ENCODE data around the gene PSMB3.

The PSMB3 gene

GRCh38 chr17:38796451-38797157 lies 44.1 kb downstream of the PSMB3 start:
- no peak for DNase-seq (ENCODE audit: low read depth in 2 of 2)

DNA sequence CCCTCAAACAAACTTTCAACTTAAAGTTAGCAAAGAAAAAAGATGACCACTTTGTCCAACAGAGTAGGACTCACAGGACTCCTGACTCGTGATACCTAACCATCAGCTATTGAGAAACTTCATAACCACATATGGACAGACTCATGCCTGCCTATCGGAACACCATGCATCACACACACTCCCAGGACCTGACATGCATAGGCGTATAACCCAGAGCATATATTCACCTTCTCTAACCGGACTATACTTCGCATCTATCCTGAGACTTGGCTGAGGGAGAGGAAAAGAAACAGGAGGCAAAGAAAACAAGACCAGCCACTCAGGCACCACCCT lies 44.6 kb downstream of the PSMB3 start:
- no peak for DNase-seq (ENCODE audit: low read depth in 2 of 2)

DNA sequence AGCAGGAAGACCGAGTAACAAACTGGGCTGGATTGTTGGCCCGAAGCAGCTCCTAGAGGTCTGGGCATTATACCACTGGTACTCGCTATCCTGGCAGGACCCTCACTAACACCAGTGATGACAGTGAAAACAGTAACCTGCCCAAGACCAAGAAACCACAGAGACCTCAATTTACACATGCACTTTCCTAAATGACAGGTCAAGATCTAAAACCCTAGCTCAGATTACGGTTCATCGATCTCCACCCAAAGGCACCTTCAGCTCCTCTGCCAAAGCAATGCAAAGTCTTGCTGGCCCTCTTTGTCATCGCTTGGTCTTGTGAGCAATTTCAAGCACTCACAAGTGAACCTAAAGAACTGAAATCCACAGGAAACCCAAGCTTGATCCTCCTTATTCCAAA lies 45.3 kb downstream of the PSMB3 start:
- DNase-seq (ENCODE audit: low read depth in 2 of 2), result no peak

DNA sequence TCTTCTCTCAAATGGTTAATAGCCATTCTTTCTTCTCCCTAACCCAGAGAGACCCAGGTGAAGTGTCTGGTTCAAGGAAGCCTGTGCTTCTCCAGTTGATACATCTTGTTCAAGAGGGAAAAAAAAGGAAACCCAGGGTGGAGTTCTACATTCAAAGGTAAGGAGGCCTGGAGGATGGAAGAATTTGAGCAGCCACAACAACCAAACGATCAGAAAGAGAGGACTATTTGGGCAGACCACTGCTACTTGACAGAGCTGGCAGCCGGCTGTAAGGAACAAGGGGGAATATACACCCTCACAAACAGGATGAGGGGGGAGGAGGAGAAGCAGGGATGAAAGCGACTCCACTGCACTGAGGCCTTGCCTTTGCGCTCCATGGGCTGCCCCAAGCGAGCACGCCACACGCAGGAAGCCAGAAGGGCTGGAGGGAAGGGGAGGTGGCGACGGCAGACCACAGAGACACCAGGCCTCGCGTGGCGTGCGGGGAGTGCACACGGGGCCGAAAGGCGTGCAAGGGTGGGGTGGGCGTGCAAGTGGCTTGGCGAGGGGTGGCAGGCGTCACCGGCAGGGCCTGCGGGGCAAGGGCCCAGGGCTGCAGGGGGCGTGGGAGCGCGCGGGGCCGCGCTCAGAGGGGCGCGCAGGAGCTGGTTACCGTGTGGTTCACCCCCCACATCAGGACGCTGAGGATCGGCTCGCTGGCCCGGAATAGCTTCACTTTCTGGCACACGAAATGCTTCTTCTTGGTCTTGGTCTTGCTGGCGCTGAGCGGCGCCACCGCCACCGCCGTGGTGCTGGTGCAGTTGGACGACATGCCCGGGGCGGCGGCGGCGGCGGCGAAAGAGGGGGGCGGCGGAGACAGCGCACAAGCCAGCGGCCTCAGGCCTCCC lies 46.3 kb downstream of the PSMB3 start:
- peak; percentile 32 for DNase-seq (ENCODE audit: low read depth in 2 of 2)

DNA sequence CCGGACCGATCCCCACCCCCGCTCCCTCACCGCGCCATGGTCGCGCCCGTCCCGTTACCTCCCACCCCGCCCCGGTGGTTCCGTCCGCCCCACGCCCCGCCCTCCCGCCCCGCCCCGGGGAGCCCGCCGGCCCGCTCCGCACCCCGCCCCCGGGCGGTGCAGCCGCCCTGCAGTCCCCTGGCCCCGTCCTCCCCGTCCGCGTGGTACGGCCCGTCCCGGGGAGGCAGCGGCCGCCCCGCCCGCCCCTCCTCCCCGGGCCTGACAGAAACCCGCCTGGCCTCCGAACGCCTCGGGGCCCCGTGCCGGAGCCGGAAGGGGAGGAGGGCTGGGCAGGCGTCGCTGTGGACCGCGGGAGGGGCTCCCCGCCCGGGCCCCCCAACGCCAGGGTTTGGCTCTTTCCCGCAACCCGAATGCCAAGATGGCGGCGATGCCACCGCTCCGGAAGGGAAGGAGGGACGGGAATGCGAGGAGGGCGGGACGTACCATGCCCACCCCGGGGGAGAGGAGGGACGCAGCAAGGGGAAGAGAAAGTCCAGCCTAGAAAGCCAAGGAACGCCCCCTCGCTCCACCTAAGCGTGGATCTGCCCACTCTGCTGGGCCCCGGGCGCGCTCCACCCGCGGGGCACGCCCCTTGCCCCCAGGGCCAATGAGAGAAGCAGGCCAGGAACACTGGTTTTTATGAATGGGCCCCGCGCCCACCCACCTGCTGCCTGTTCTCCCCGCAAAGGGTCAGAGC lies 47.1 kb downstream of the PSMB3 start, which contains the start of gene PIP4K2B:
Gene PIP4K2B (minus strand): TSS at position 56 of the 736 bp plus-strand sequence. CDS start 132 bp downstream, outside the sequence.
- peak; percentile 81 to 85 for DNase-seq (ENCODE audit: low read depth in 2 of 2)

DNA sequence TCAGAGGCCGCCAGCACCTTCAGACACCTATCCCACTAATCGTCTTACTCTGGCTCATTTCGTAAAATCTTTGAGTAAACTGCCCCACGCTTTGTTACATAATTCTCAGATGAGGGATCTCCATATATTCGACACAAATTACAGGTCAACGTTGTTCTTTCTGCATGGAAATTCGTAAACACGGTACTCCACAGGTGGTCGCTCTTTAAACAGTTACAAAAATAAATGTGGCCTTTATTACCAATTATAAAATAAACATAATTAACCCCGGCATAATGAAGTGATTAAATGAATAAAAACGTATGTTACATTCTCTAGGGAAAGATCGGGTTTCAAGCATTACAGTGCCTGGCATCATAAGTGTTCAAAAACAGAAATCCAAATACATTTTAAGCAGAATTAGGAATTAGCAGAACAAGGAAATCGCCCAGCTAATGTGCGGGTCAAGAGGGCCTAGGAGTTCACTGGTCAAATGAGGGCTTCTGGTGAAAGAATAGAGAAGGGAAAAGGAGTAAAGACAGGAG lies 47.8 kb downstream of the PSMB3 start:
- no peak for DNase-seq (ENCODE audit: low read depth in 2 of 2)

DNA sequence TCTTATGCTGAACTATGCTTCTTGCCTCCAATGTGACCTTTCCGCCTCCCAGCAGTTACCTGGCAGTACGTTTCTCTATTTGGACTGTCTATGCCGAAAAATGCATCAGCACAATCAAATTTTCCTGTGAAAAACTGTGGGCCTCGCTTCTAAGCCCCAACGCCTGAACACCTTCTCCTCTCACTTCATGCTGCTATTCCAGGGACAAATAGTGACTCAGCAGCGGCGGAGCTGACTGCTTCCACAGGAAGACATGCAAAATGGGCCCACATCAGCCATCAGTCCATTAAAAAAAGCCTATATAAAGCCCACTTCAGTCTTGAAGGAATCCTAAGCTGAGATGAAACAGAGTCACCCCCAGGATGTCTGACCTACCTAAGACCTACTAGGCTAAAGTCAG lies 57.3 kb downstream of the PSMB3 start:
- no peak for DNase-seq (ENCODE audit: low read depth in 2 of 2)

All from stimulated activated CD8-positive, alpha-beta memory T cell treated with anti-CD3 and anti-CD28 coated beads, Interleukin-2, amount 100 ng/mL, for 48 hours (primary cell).